Measurements from ENCODE around the gene CEP128. TPM values are rescaled to one million over a fixed set of nuclear protein-coding genes. Genes with fewer than 3 reads are reported as not detected.

CEP128 gene
- total RNA-seq, 1 experiment from 2014 or later, result 16.4 TPM

DNA sequence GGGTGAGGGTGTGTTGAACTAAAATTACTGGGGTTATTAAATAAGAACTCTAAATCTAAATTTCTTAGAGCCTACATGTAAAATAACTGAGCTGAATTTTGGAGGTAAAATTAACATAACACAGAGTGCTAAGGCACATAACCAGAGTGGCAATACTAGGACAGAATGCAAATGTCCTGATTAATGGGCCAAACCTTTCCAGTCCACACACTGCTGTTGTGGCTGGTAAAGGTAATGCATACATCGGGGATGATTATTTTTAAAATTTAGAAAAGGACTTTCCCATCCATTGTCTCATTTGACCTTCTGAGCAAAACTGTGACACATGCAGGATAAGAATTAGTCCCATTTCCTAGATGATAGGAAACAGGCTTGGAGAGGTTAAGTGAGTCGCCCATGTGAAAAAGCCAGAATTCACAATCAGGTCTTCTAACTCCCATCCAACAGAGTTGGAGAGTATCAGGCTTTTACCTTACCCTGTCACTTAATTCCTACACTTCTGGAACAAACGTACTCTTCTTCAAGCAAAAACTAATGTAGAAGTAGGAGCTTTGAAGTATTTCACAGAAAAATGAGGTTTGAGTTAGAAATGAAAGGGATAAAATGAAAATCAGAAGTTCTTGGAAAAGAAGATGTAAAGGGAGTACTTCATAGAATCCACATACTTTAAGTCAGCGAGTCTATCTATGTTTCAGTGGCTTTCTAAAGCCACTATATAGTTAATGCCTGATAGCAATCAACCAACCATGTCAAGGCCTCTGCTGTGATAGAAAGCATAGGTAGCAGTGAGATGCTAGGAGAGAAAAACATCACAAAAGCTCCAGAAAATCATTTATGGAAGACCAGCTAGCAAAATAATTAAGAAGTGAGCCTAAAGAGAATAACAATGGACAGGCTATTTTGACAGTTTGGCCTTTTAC, 395.3 kb downstream of the CEP128 start:
- no peaks in the 10 kb centered on the region for H3K9me2 ChIP-seq (ENCODE audit: insufficient read depth)
- H2AFZ ChIP-seq (ENCODE audit: low read depth, low read length, poor library complexity, severe bottlenecking), result no peak overlapping the region
- H4K20me1 ChIP-seq (ENCODE audit: insufficient read depth), result no peaks in the 10 kb centered on the region
- H3K27me3 ChIP-seq (ENCODE audit: insufficient read depth, low read length), result no peaks in the 10 kb centered on the region
- H3K79me2 ChIP-seq (ENCODE audit: insufficient read depth, low read length), result no peaks in the 10 kb centered on the region
- ChIA-PET RAD21 (ENCODE audit: low non-redundant PET in 1 of 2, low total read pairs in 2 of 2, uncharacterized antibody in 2 of 2, unreplicated experiment in 2 of 2) (no interaction called here), POLR2A (no interaction called here), CTCF (no interaction called here)
- no peak overlapping the region for H3K27ac ChIP-seq (ENCODE audit: low read depth, low read length)
- H3K9me3 ChIP-seq (ENCODE audit: control insufficient read depth in 1 of 2, insufficient read depth in 1 of 2, low read depth in 1 of 2, low read length in 2 of 2), result no peaks in the 10 kb centered on the region
- H3K4me3 ChIP-seq (replicated peaks in 1 of 2; ENCODE audit: low read depth in 1 of 2, low read length in 2 of 2), result no peak overlapping the region
- intact Hi-C loops (cut with micrococcal nuclease), result no loop called here
- H3K4me1 ChIP-seq (ENCODE audit: control insufficient read depth in 1 of 2, insufficient read depth in 2 of 2, low read length in 2 of 2), result no peaks in the 10 kb centered on the region
- no peak overlapping the region for H3K4me2 ChIP-seq (ENCODE audit: low read length)
- ATAC-seq (no peak), DNase-seq (ENCODE audit: low read depth, low spot score) (no peak)
- H3K36me3 ChIP-seq (ENCODE audit: control insufficient read depth in 1 of 2, insufficient read depth in 2 of 2, low read length in 2 of 2), result no peaks in the 10 kb centered on the region
- no TSS peak for BruUV-seq (replicated peaks)
- TF ChIP-seq ELF1 (IDR thresholded peaks at IDR 0.05; ENCODE audit: borderline replicate concordance, low read depth) (no peak), YY1 (IDR thresholded peaks at IDR 0.05; ENCODE audit: extremely low read depth, insufficient replicate concordance, low read depth, low read length) (no peak), JUND (IDR thresholded peaks at IDR 0.05) (no peak), CEBPB (IDR thresholded peaks at IDR 0.05; ENCODE audit: low read depth) (no peak)
- no peak overlapping the region for H3K9ac ChIP-seq (ENCODE audit: low read length)

- Histone ChIP-seq H2AFZ (ENCODE audit: low read depth, low read length, poor library complexity, severe bottlenecking) (no peak overlapping the region), H3K27ac (ENCODE audit: low read depth, low read length) (no peak overlapping the region), H3K27me3 (ENCODE audit: insufficient read depth, low read length) (no peaks in the 10 kb centered on the region), H3K4me3 (replicated peaks in 1 of 2; ENCODE audit: low read depth in 1 of 2, low read length in 2 of 2) (no peak overlapping the region), H3K4me2 (ENCODE audit: low read length) (no peak overlapping the region), H3K79me2 (ENCODE audit: insufficient read depth, low read length) (no peaks in the 10 kb centered on the region), H3K36me3 (ENCODE audit: control insufficient read depth in 1 of 2, insufficient read depth in 2 of 2, low read length in 2 of 2) (no peaks in the 10 kb centered on the region), H4K20me1 (ENCODE audit: insufficient read depth) (no peaks in the 10 kb centered on the region), H3K9me3 (ENCODE audit: control insufficient read depth in 1 of 2, insufficient read depth in 1 of 2, low read depth in 1 of 2, low read length in 2 of 2) (no peaks in the 10 kb centered on the region), H3K9ac (ENCODE audit: low read length) (no peak overlapping the region), H3K9me2 (ENCODE audit: insufficient read depth) (no peaks in the 10 kb centered on the region), H3K4me1 (ENCODE audit: control insufficient read depth in 1 of 2, insufficient read depth in 2 of 2, low read length in 2 of 2) (no peaks in the 10 kb centered on the region)
- BruUV-seq (replicated peaks), result no TSS peak
- RAD21 ChIA-PET (ENCODE audit: low non-redundant PET in 1 of 2, low total read pairs in 2 of 2, uncharacterized antibody in 2 of 2, unreplicated experiment in 2 of 2), result no interaction called here
- CTCF ChIA-PET, result no interaction called here
- intact Hi-C loops (cut with micrococcal nuclease), result no loop called here
- POLR2A ChIA-PET, result no interaction called here
- ATAC-seq (no peak), DNase-seq (ENCODE audit: low read depth, low spot score) (no peak)
- no peak for TF ChIP-seq RAD21 (IDR thresholded peaks at IDR 0.05; ENCODE audit: low read depth)
- TF ChIP-seq SRF (IDR thresholded peaks at IDR 0.05; ENCODE audit: low read depth), result no peak
- TF ChIP-seq EZH2phosphoT487 (IDR thresholded peaks at IDR 0.05; ENCODE audit: borderline replicate concordance), result no peak
- no peak for TF ChIP-seq CTCF (IDR thresholded peaks at IDR 0.05 in 2 of 3, conservative IDR thresholded peaks at IDR 0.05 in 1 of 3; ENCODE audit: borderline replicate concordance in 1 of 3, insufficient read depth in 1 of 3, low read depth in 2 of 3, low read length in 2 of 3)
- no peak for TF ChIP-seq POLR2AphosphoS5 (IDR thresholded peaks at IDR 0.05; ENCODE audit: low read depth, low read length)
- TF ChIP-seq SP1 (IDR thresholded peaks at IDR 0.05; ENCODE audit: low read depth), result no peak
- no peak for TF ChIP-seq REST (IDR thresholded peaks at IDR 0.05; ENCODE audit: low read depth)
- TF ChIP-seq ZNF274 (IDR thresholded peaks at IDR 0.05; ENCODE audit: low read depth, low read length), result no peak
- no peak for TF ChIP-seq ATF3 (IDR thresholded peaks at IDR 0.05)
- no peak for TF ChIP-seq ELF1 (IDR thresholded peaks at IDR 0.05; ENCODE audit: borderline replicate concordance, low read depth)
- TF ChIP-seq EZH2 (IDR thresholded peaks at IDR 0.05), result no peak
- TF ChIP-seq ZFX (IDR thresholded peaks at IDR 0.05), result no peak
Observed at GRCh38 chr14:80544366-80544765, 397.2 kb downstream of the CEP128 start.

Measured in HCT116 (cell line).